H9 (cell line): ENCODE results near the gene DIS3L2. TPM values are rescaled to one million over a fixed set of nuclear protein-coding genes. Genes with fewer than 3 reads are reported as not detected.

Experiments
- DNase-seq: peaks from one replicate; pipeline ENCODE4 v3.0.0-alpha.2; 2017
- H2AFZ ChIP-seq: one replicate; pipeline ENCODE4 v1.6.1; 2013; ENCODE audit warnings: mild to moderate bottlenecking, low read length, control low read depth, moderate library complexity
- H2AK5ac ChIP-seq: 2 replicates; pipeline ENCODE4 v1.6.1; 2013; ENCODE audit warnings: low read length, control low read depth, mixed read lengths; ENCODE audit not compliant: insufficient read length
- H2BK120ac ChIP-seq: one replicate; pipeline ENCODE4 v1.6.1; 2013; ENCODE audit warnings: low read depth, mild to moderate bottlenecking, low read length, control low read depth, inconsistent platforms; ENCODE audit not compliant: poor library complexity, severe bottlenecking
- H2BK12ac ChIP-seq: 2 replicates; pipeline ENCODE4 v1.6.1; 2013; ENCODE audit warnings: low read length, control low read depth, mixed read lengths, low read depth; ENCODE audit not compliant: insufficient read length
- H2BK15ac ChIP-seq: 2 replicates; pipeline ENCODE4 v1.6.1; 2013; ENCODE audit warnings: low read depth, low read length, control low read depth
- H2BK20ac ChIP-seq: one replicate; pipeline ENCODE4 v1.6.1; 2013; ENCODE audit warnings: low read depth, mild to moderate bottlenecking, low read length, control low read depth, inconsistent platforms; ENCODE audit not compliant: poor library complexity, severe bottlenecking
- H2BK5ac ChIP-seq: 2 replicates; pipeline ENCODE4 v1.6.1; 2013; ENCODE audit warnings: low read length, control low read depth, mixed read lengths; ENCODE audit not compliant: insufficient read length
- H3K14ac ChIP-seq: 2 replicates; pipeline ENCODE4 v1.6.1; 2013; ENCODE audit warnings: low read length, control low read depth; ENCODE audit not compliant: insufficient read depth
- H3K18ac ChIP-seq: 2 replicates; pipeline ENCODE4 v1.6.1; 2013; ENCODE audit warnings: low read depth, mild to moderate bottlenecking, mixed read lengths, low read length, control low read depth; ENCODE audit not compliant: insufficient read length
- H3K23ac ChIP-seq: 2 replicates; pipeline ENCODE4 v1.6.1; 2013; ENCODE audit warnings: low read length, control low read depth, mixed read lengths, low read depth; ENCODE audit not compliant: insufficient read length
- H3K23me2 ChIP-seq: 2 replicates; pipeline ENCODE4 v1.6.1; 2013; ENCODE audit warnings: low read depth, mild to moderate bottlenecking, mixed read lengths, low read length, control low read depth; ENCODE audit not compliant: insufficient read length, poor library complexity, severe bottlenecking
- H3K27ac ChIP-seq: 2 replicates; pipeline ENCODE4 v1.5.1; 2013; ENCODE audit warnings: low read length, control low read depth, mixed read lengths, low read depth; ENCODE audit not compliant: insufficient read length
- H3K27me3 ChIP-seq: 2 replicates; pipeline ENCODE4 v1.6.1; 2013; ENCODE audit warnings: low read length, control low read depth, inconsistent platforms; ENCODE audit not compliant: insufficient read depth
- H3K4ac ChIP-seq: 2 replicates; pipeline ENCODE4 v1.6.1; 2013; ENCODE audit warnings: low read depth, mild to moderate bottlenecking, control low read depth, inconsistent platforms, low read length, moderate library complexity
- H3K4me1 ChIP-seq: 2 replicates; pipeline ENCODE4 v1.6.1; 2013; ENCODE audit warnings: low read length, control low read depth, inconsistent platforms; ENCODE audit not compliant: insufficient read depth
- H3K4me2 ChIP-seq: 2 replicates; pipeline ENCODE4 v1.6.1; 2013; ENCODE audit warnings: low read length, control low read depth, mixed read lengths; ENCODE audit not compliant: insufficient read length, insufficient read depth
- H3K56ac ChIP-seq: 2 replicates; pipeline ENCODE4 v1.6.1; 2013; ENCODE audit warnings: low read depth, mild to moderate bottlenecking, mixed read lengths, low read length, control low read depth; ENCODE audit not compliant: insufficient read length
- H3K79me1 ChIP-seq: 2 replicates; pipeline ENCODE4 v1.6.1; 2013; ENCODE audit warnings: low read depth, mild to moderate bottlenecking, moderate library complexity, low read length, control low read depth, inconsistent platforms; ENCODE audit not compliant: insufficient read depth, poor library complexity, severe bottlenecking
- H3K79me2 ChIP-seq: 2 replicates; pipeline ENCODE4 v1.6.1; 2013; ENCODE audit warnings: low read length, control low read depth, inconsistent platforms; ENCODE audit not compliant: insufficient read depth
- H3K9ac ChIP-seq: 2 replicates; pipeline ENCODE4 v1.6.1; 2013; ENCODE audit warnings: low read length, control low read depth, mixed read lengths; ENCODE audit not compliant: insufficient read length; ENCODE audit errors: extremely low read depth
- H3K9me3 ChIP-seq: one replicate; pipeline ENCODE4 v1.6.1; 2013; ENCODE audit warnings: low read depth, low read length, inconsistent platforms; ENCODE audit not compliant: control insufficient read depth
- H3T11ph ChIP-seq: one replicate; pipeline ENCODE4 v1.6.1; 2013; ENCODE audit warnings: mild to moderate bottlenecking, low read length, control low read depth, inconsistent platforms
- H4K20me1 ChIP-seq: one replicate; pipeline ENCODE4 v1.6.1; 2013; ENCODE audit not compliant: control insufficient read depth, insufficient read length, insufficient read depth
- H4K5ac ChIP-seq: 2 replicates; pipeline ENCODE4 v1.6.1; 2013; ENCODE audit warnings: low read depth, mild to moderate bottlenecking, mixed read lengths, low read length, control low read depth; ENCODE audit not compliant: insufficient read length
- H4K8ac ChIP-seq: replicated peaks from 2 replicates; pipeline ENCODE4 v1.6.1; 2013; ENCODE audit warnings: low read length, control low read depth, mixed read lengths, low read depth; ENCODE audit not compliant: insufficient read length
- H4K91ac ChIP-seq: 2 replicates; pipeline ENCODE4 v1.6.1; 2013; ENCODE audit warnings: low read depth, mild to moderate bottlenecking, moderate library complexity, mixed read lengths, low read length, control low read depth; ENCODE audit not compliant: insufficient read length
- H3K27ac Mint-ChIP-seq, 3 experiments: 2 replicates in 2 of 3; 3 replicates in 1 of 3; pipeline ENCODE4 v1.8.0; 2020 to 2021; ENCODE audit warnings: mixed read lengths in 3 of 3, mild to moderate bottlenecking in 1 of 3, moderate library complexity in 1 of 3
- H3K27me3 Mint-ChIP-seq: 2 replicates; pipeline ENCODE4 v1.8.0; 2021; ENCODE audit warnings: low read depth, mild to moderate bottlenecking, moderate library complexity, mixed read lengths
- H3K36me3 Mint-ChIP-seq, 3 experiments: 2 replicates in 2 of 3; 3 replicates in 1 of 3; pipeline ENCODE4 v1.8.0; 2020 to 2021; ENCODE audit warnings: low read depth in 3 of 3, mixed read lengths in 3 of 3; ENCODE audit not compliant: insufficient read depth in 1 of 3
- H3K4me1 Mint-ChIP-seq, 2 experiments: 2 replicates each; pipeline ENCODE4 v1.8.0; 2020; ENCODE audit warnings: mixed read lengths in 2 of 2
- H3K4me3 Mint-ChIP-seq, 2 experiments: 2 replicates in 1 of 2; 3 replicates in 1 of 2; pipeline ENCODE4 v1.8.0; 2020 to 2021; ENCODE audit warnings: mild to moderate bottlenecking in 2 of 2, mixed read lengths in 2 of 2, moderate library complexity in 1 of 2
- H3K9me3 Mint-ChIP-seq, 2 experiments: 2 replicates in 1 of 2; 3 replicates in 1 of 2; pipeline ENCODE4 v1.8.0; 2020; ENCODE audit warnings: mild to moderate bottlenecking in 2 of 2, mixed read lengths in 2 of 2, moderate library complexity in 1 of 2
- CTCF ChIP-seq: fragments of 200-600 bp; sonication (generic); conservative IDR thresholded peaks from 3 replicates; pipeline ENCODE4 v1.8.0; 2021; ENCODE audit warnings: antibody characterized with exemption, mild to moderate bottlenecking
- WGBS: extraction: QIAGEN DNeasy Blood & Tissue Kit; methylation state at CpG from one replicate; pipeline ENCODE4 v1.1.7; 2013; ENCODE audit warnings: missing lambda C conversion rate, low lambda C conversion rate, mixed read lengths; ENCODE audit not compliant: insufficient read length; ENCODE audit errors: extremely low coverage; 5-methylcytosine and 5-hydroxymethylcytosine counted together
- total RNA-seq: library from RNA; stranded (reverse); gene quantifications from 2 replicates; pipeline ENCODE4 v1.2.1, GENCODE V29; 2021

The DIS3L2 gene
- total RNA-seq, 1 experiment from 2014 or later, result 28.1 TPM

GRCh38 chr2:231928901-231929725, 32.4 kb upstream of the DIS3L2 start:
- no peaks in the 10 kb centered on the region for H3K79me2 ChIP-seq
- no peak overlapping the region for H3K27ac ChIP-seq
- peaks cover 21% of the 10 kb centered on the region for H3K23me2 ChIP-seq
- WGBS, result no CpG with 5 or more reads among the region's 11 CpGs
- H2BK12ac ChIP-seq, result no peak overlapping the region
- no peaks in the 10 kb centered on the region; the same call in 1 of the 2 replicates for H3K4me1 ChIP-seq
- no peak overlapping the region; the same call in 1 of the 2 replicates for H3K14ac ChIP-seq
- no peak for TF ChIP-seq CTCF
- H3K56ac ChIP-seq, result no peak overlapping the region
- no peaks in the 10 kb centered on the region for H3K36me3 Mint-ChIP-seq
- no peaks in the 10 kb centered on the region; a peak in 1 of 5 replicates for H3K9me3 Mint-ChIP-seq
- H3K9ac ChIP-seq, result no peak overlapping the region
- no peak overlapping the region for H3K4ac ChIP-seq
- no peak overlapping the region for H3K18ac ChIP-seq
- H2AK5ac ChIP-seq, result no peak overlapping the region
- no peak overlapping the region for H4K5ac ChIP-seq
- peaks cover 16 to 23% of the 10 kb centered on the region in 2 experiments for H3K4me1 Mint-ChIP-seq
- no peak overlapping the region for H2AFZ ChIP-seq
- H3K27me3 ChIP-seq, result peaks cover 22% of the 10 kb centered on the region; the same call in 1 of the 2 replicates
- H3K4me3 Mint-ChIP-seq, result no peak overlapping the region
- H3K23ac ChIP-seq, result no peak overlapping the region
- no peak overlapping the region for H3K4me2 ChIP-seq
- DNase-seq, result no peak
- no peaks in the 10 kb centered on the region for H4K20me1 ChIP-seq
- no peak overlapping the region for H4K91ac ChIP-seq
- no peak overlapping the region for H3K27ac Mint-ChIP-seq
- H3T11ph ChIP-seq, result no peak overlapping the region
- no peak overlapping the region for H4K8ac ChIP-seq
- no peak overlapping the region for H2BK20ac ChIP-seq
- peaks cover 68% of the 10 kb centered on the region for H3K27me3 Mint-ChIP-seq
- no peaks in the 10 kb centered on the region for H3K9me3 ChIP-seq
- no peak overlapping the region for H2BK15ac ChIP-seq
- no peak overlapping the region for H2BK5ac ChIP-seq
- no peak overlapping the region for H2BK120ac ChIP-seq
- no peaks in the 10 kb centered on the region for H3K79me1 ChIP-seq
